H1 (cell line): ENCODE measurements around the gene TRPV6. TPM values are rescaled to one million over a fixed set of nuclear protein-coding genes. Genes with fewer than 3 reads are reported as not detected.

ENCODE experiments used
- CTCF ChIA-PET: fragments of 300-600 bp; sonication (Branson Sonifier 250); formaldehyde crosslinking; loops from one replicate; lab custom pipeline; 2021; ENCODE audit not compliant: partially characterized antibody; lab: Charles Lee
- POLR2A ChIA-PET: fragments of 300-600 bp; sonication (Branson Sonifier 250); formaldehyde crosslinking; loops from one replicate; lab custom pipeline; 2021; ENCODE audit warnings: inconsistent platforms; ENCODE audit not compliant: partially characterized antibody; lab: Charles Lee
- DNase-seq, 2 experiments: peaks; one replicate each; pipeline versions ENCODE4 v3.0.0 to v3.0.0-alpha.2; 2010 to 2022; ENCODE audit warnings: low spot score in 2 of 2, low read depth in 1 of 2, mixed read lengths in 1 of 2
- FAIRE-seq: peaks from 2 replicates; lab custom pipeline; 2011; peaks lifted over from hg19 to GRCh38; lab: Jason Lieb, UNC
- H2AFZ ChIP-seq: 2 replicates; pipeline ENCODE4 v1.8.1; 2012; ENCODE audit warnings: low read length, inconsistent platforms
- H2AK5ac ChIP-seq: 2 replicates; pipeline ENCODE4 v1.6.1; 2013; ENCODE audit warnings: low read depth, low read length
- H2BK120ac ChIP-seq: replicated peaks from 2 replicates; pipeline ENCODE3; 2013; ENCODE audit warnings: low read depth, low read length, inconsistent platforms
- H2BK12ac ChIP-seq: 2 replicates; pipeline ENCODE4 v1.6.1; 2013; ENCODE audit warnings: low read depth, low read length
- H2BK15ac ChIP-seq: 2 replicates; pipeline ENCODE4 v1.6.1; 2013; ENCODE audit warnings: low read length
- H2BK20ac ChIP-seq: 2 replicates; pipeline ENCODE4 v1.6.1; 2013; ENCODE audit warnings: low read length
- H2BK5ac ChIP-seq: 2 replicates; pipeline ENCODE4 v1.6.1; 2013; ENCODE audit warnings: low read depth, low read length
- H3K14ac ChIP-seq: 2 replicates; pipeline ENCODE4 v1.6.1; 2013; ENCODE audit warnings: inconsistent platforms; ENCODE audit not compliant: insufficient read length
- H3K18ac ChIP-seq: 2 replicates; pipeline ENCODE4 v1.6.1; 2013; ENCODE audit warnings: low read length; ENCODE audit errors: extremely low read depth
- H3K23ac ChIP-seq: 2 replicates; pipeline ENCODE4 v1.6.1; 2013; ENCODE audit warnings: inconsistent platforms; ENCODE audit not compliant: insufficient read length
- H3K23me2 ChIP-seq: 2 replicates; pipeline ENCODE4 v1.6.1; 2013; ENCODE audit warnings: low read depth, low read length
- H3K27ac ChIP-seq: 2 replicates; pipeline ENCODE4 v1.6.1; 2011; ENCODE audit warnings: low read depth, low read length, inconsistent platforms
- H3K27me3 ChIP-seq, 4 experiments: replicated peaks in 1 of 4; 1 replicate in 1 of 4; 2 replicates in 3 of 4; pipeline versions ENCODE4 v1.6.1 to v1.8.1; 2011 to 2013; ENCODE audit warnings: low read length in 3 of 4, mild to moderate bottlenecking in 3 of 4, inconsistent platforms in 2 of 4, mixed read lengths in 2 of 4, moderate library complexity in 1 of 4; ENCODE audit not compliant: control insufficient read depth in 3 of 4, insufficient read depth in 3 of 4; ENCODE audit errors: extremely low read depth in 1 of 4
- H3K36me3 ChIP-seq, 4 experiments: 2 replicates each; pipeline versions ENCODE4 v1.6.1 to v1.8.1; 2011 to 2013; ENCODE audit warnings: mild to moderate bottlenecking in 4 of 4, low read length in 3 of 4, moderate library complexity in 2 of 4, control low read depth in 1 of 4, inconsistent platforms in 1 of 4; ENCODE audit not compliant: insufficient read depth in 4 of 4, control insufficient read depth in 2 of 4
- H3K4ac ChIP-seq: replicated peaks from 2 replicates; pipeline ENCODE3; 2013; ENCODE audit warnings: low read length, low read depth, mixed read lengths, inconsistent platforms; ENCODE audit not compliant: insufficient read length
- H3K4me1 ChIP-seq, 4 experiments: replicated peaks in 1 of 4; 1 replicate in 1 of 4; 2 replicates in 3 of 4; pipeline versions ENCODE4 v1.6.1 to v1.8.1; 2011 to 2013; ENCODE audit warnings: low read length in 3 of 4, inconsistent platforms in 2 of 4, mixed read lengths in 1 of 4; ENCODE audit not compliant: insufficient read depth in 4 of 4, control insufficient read depth in 3 of 4
- H3K4me2 ChIP-seq, 2 experiments: 2 replicates each; pipeline versions ENCODE4 v1.6.1 to v1.8.1; 2011 to 2013; ENCODE audit warnings: low read depth in 2 of 2, low read length in 2 of 2, control low read depth in 1 of 2, inconsistent platforms in 1 of 2, mild to moderate bottlenecking in 1 of 2; ENCODE audit not compliant: insufficient read depth in 1 of 2
- H3K4me3 ChIP-seq, 4 experiments: fragments of 200-600, 300-600 bp in 1 of 4; sonication (generic), shearing (Covaris generic), sonication (Bioruptor Twin) in 1 of 4; 2 replicates each; pipeline versions ENCODE4 v1.5.1 to v1.8.1; 2011 to 2016; ENCODE audit warnings: low read length in 4 of 4, low read depth in 3 of 4, control low read depth in 2 of 4, inconsistent platforms in 2 of 4, mild to moderate bottlenecking in 2 of 4, mixed read lengths in 1 of 4, moderate library complexity in 1 of 4; ENCODE audit not compliant: insufficient read depth in 2 of 4; ENCODE audit errors: extremely low read depth in 1 of 4
- H3K56ac ChIP-seq: replicated peaks from 2 replicates; pipeline ENCODE3; 2013; ENCODE audit warnings: low read depth, mild to moderate bottlenecking, mixed read lengths, low read length, inconsistent platforms; ENCODE audit not compliant: insufficient read length
- H3K79me1 ChIP-seq: 2 replicates; pipeline ENCODE4 v1.6.1; 2013; ENCODE audit warnings: low read depth, low read length, control low read depth
- H3K79me2 ChIP-seq, 2 experiments: 2 replicates each; pipeline versions ENCODE4 v1.6.1 to v1.8.1; 2012 to 2013; ENCODE audit warnings: low read length in 2 of 2, mild to moderate bottlenecking in 2 of 2, inconsistent platforms in 1 of 2; ENCODE audit not compliant: insufficient read depth in 2 of 2, control insufficient read depth in 1 of 2
- H3K9ac ChIP-seq, 4 experiments: replicated peaks in 1 of 4; 1 replicate in 1 of 4; 2 replicates in 3 of 4; pipeline versions ENCODE4 v1.6.1 to v1.8.1; 2011 to 2013; ENCODE audit warnings: low read depth in 3 of 4, low read length in 3 of 4, control low read depth in 2 of 4, mild to moderate bottlenecking in 2 of 4, moderate library complexity in 2 of 4, inconsistent platforms in 1 of 4; ENCODE audit errors: extremely low read depth in 1 of 4
- H3K9me3 ChIP-seq, 2 experiments: 2 replicates each; pipeline versions ENCODE4 v1.6.1 to v1.8.1; 2012 to 2013; ENCODE audit warnings: mild to moderate bottlenecking in 2 of 2, moderate library complexity in 2 of 2, control low read depth in 1 of 2, inconsistent platforms in 1 of 2, low read depth in 1 of 2, low read length in 1 of 2, mixed read lengths in 1 of 2; ENCODE audit not compliant: insufficient read depth in 2 of 2
- H4K20me1 ChIP-seq, 2 experiments: replicated peaks in 1 of 2; 2 replicates each; pipeline versions ENCODE3 to v1.8.1; 2011 to 2013; ENCODE audit warnings: inconsistent platforms in 2 of 2, low read length in 2 of 2, mild to moderate bottlenecking in 1 of 2; ENCODE audit not compliant: insufficient read depth in 2 of 2, control insufficient read depth in 1 of 2
- H4K5ac ChIP-seq: 2 replicates; pipeline ENCODE4 v1.6.1; 2013; ENCODE audit warnings: low read length, low read depth, mixed read lengths, inconsistent platforms; ENCODE audit not compliant: insufficient read length
- H4K8ac ChIP-seq: 2 replicates; pipeline ENCODE4 v1.8.0; 2013; ENCODE audit warnings: mild to moderate bottlenecking, moderate library complexity, low read length, inconsistent platforms; ENCODE audit not compliant: insufficient read depth; ENCODE audit errors: extremely low read depth
- H4K91ac ChIP-seq: replicated peaks from 2 replicates; pipeline ENCODE3; 2013; ENCODE audit warnings: low read length, mixed read lengths, inconsistent platforms; ENCODE audit not compliant: insufficient read length
- WGBS, 2 experiments: shearing (Covaris generic) in 1 of 2; methylation state at CpG; one replicate each; pipeline versions ENCODE4 v1.1.6 to v1.1.7; 2013 to 2015; ENCODE audit warnings: low lambda C conversion rate in 2 of 2, mixed read lengths in 2 of 2, inconsistent platforms in 1 of 2, low coverage in 1 of 2, missing lambda C conversion rate in 1 of 2; ENCODE audit not compliant: insufficient replicate concordance in 2 of 2, insufficient coverage in 1 of 2, insufficient read length in 1 of 2; ENCODE audit errors: extremely low coverage in 1 of 2, missing lambda C conversion rate in 1 of 2; 5-methylcytosine and 5-hydroxymethylcytosine counted together
- polyA plus RNA-seq, 7 experiments: library from polyadenylated mRNA; depleted of rRNA in 3 of 7; stranded (reverse) in 5 of 7; unstranded in 2 of 7; fragments of >200 nt in 5 of 7; fragments of 200-250 nt in 2 of 7; gene quantifications; 1 replicate in 5 of 7; 2 replicates in 1 of 7; 4 replicates in 1 of 7; pipeline versions ENCODE4 v1.2.1 to v1.2.3, GENCODE V29; 2011 to 2013; ENCODE audit warnings: missing spikeins in 2 of 7, mixed read lengths in 2 of 7
- total RNA-seq: library from RNA; stranded (reverse); fragmentation: NEBNext Ultra II Directional; extraction: Animal tissue kit (Norgen Biotek cat#: 25700); gene quantifications from 2 replicates; pipeline ENCODE4 v1.2.1, GENCODE V29; 2021
- TF ChIP-seq, protein P1 (sequence below): IDR thresholded peaks from 2 replicates; pipeline ENCODE4 v1.6.1; 2012; ENCODE audit warnings: inconsistent platforms
- TF ChIP-seq, protein P2 (sequence below): IDR thresholded peaks from 2 replicates; pipeline ENCODE4 v1.6.1; 2011; ENCODE audit warnings: low read length, improper control_type of control experiment

Gene TRPV6
- total and polyA plus RNA-seq, 2 of the 8 experiments (the other 6 are each of a cell fraction or from before 2014, with no cell fraction given) = 0.52 to 1.1 TPM

DNA sequence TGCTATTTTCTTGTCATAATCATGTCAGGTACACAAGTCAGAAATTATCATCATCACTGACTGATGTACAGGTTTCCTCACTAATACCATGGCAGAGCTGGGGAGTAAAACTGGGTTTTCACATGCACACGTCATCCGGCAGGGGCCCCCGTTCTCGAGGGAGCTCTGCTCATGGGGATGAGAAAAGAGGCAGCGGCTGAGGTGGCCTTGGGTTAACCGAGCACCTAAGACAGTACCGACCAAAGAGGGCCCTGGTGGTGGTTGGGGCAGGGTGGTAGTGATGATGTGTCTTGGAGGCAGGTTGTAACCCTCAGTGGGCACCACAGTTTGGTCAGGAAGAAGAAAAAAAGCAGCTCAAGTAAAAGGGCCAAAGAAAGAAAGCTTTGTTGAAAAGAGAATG, 12.1 kb upstream of the TRPV6 start:
- Histone ChIP-seq H2AFZ (no peak overlapping the region), H3K9me3 (no peaks in the 10 kb centered on the region), H3K27me3 (no peaks in the 10 kb centered on the region; a peak in 1 of 7 replicates), H3K18ac (no peak overlapping the region), H2BK20ac (no peak overlapping the region), H2BK15ac (no peak overlapping the region), H3K4me1 (peaks cover 0 to 3% (median 0%) of the 10 kb centered on the region in 4 experiments; a peak in 1 of 7 replicates), H3K56ac (no peak overlapping the region), H4K91ac (no peak overlapping the region), H4K20me1 (peaks cover 0 to 2% of the 10 kb centered on the region in 2 experiments), H3K79me1 (no peaks in the 10 kb centered on the region), H3K4me2 (no peak overlapping the region), H2AK5ac (no peak overlapping the region), H2BK5ac (no peak overlapping the region), H3K23ac (no peak overlapping the region), H3K79me2 (no peaks in the 10 kb centered on the region), H2BK12ac (no peak overlapping the region), H4K5ac (no peak overlapping the region), H3K4ac (no peak overlapping the region), H2BK120ac (no peak overlapping the region), H3K36me3 (no peaks in the 10 kb centered on the region), H4K8ac (no peak overlapping the region), H3K14ac (no peak overlapping the region), H3K27ac (no peak overlapping the region), H3K9ac (no peak overlapping the region), H3K4me3 (no peak overlapping the region), H3K23me2 (no peaks in the 10 kb centered on the region)
- ChIA-PET POLR2A (no interaction called here), CTCF (interaction anchor here (0.8 to 8.2 kb wide), 12 partner anchors 11 to 105 kb away, joined by 3 to 69 read pairs (median 4); partner anchors contain the start of genes LLCFC1 and TRPV5)
- FAIRE-seq (no peak), DNase-seq (no peak)
- WGBS, 2 experiments = 86% methylated on average over 6 of the region's 7 CpGs; no CpG with 5 or more reads in 1 of the 2 experiments
- TF ChIP-seq, protein P1, sequence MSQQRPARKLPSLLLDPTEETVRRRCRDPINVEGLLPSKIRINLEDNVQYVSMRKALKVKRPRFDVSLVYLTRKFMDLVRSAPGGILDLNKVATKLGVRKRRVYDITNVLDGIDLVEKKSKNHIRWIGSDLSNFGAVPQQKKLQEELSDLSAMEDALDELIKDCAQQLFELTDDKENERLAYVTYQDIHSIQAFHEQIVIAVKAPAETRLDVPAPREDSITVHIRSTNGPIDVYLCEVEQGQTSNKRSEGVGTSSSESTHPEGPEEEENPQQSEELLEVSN = no peak
- TF ChIP-seq, protein P2, sequence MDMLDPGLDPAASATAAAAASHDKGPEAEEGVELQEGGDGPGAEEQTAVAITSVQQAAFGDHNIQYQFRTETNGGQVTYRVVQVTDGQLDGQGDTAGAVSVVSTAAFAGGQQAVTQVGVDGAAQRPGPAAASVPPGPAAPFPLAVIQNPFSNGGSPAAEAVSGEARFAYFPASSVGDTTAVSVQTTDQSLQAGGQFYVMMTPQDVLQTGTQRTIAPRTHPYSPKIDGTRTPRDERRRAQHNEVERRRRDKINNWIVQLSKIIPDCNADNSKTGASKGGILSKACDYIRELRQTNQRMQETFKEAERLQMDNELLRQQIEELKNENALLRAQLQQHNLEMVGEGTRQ = no peak
